Measurements from ENCODE around the gene TSR1.

DNA sequence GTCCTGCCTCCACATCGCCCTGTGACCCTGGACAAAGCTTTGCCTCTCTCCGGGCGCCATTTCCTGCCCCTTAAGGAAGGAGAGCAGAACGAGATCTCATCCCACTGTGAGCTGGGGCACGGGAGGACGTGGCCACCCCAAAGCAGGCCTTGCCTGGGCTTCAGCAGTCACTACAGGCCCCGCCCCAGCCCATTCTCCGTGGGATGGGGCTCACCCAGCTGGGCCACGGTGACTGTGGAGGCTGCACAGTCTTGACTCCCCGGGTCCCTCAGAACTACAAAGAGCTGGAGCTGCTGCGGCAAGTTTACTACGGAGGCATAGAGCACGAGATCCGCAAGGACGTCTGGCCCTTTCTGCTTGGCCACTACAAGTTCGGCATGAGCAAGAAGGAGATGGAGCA is 36.4 kb upstream of the TSR1 start:
- TF ChIP-seq, protein P1, sequence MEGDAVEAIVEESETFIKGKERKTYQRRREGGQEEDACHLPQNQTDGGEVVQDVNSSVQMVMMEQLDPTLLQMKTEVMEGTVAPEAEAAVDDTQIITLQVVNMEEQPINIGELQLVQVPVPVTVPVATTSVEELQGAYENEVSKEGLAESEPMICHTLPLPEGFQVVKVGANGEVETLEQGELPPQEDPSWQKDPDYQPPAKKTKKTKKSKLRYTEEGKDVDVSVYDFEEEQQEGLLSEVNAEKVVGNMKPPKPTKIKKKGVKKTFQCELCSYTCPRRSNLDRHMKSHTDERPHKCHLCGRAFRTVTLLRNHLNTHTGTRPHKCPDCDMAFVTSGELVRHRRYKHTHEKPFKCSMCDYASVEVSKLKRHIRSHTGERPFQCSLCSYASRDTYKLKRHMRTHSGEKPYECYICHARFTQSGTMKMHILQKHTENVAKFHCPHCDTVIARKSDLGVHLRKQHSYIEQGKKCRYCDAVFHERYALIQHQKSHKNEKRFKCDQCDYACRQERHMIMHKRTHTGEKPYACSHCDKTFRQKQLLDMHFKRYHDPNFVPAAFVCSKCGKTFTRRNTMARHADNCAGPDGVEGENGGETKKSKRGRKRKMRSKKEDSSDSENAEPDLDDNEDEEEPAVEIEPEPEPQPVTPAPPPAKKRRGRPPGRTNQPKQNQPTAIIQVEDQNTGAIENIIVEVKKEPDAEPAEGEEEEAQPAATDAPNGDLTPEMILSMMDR (conservative IDR thresholded peaks at IDR 0.05 in 1 of 2, IDR thresholded peaks at IDR 0.05 in 1 of 2; ENCODE audit: low read depth in 1 of 2, low read length in 2 of 2), result no peak
- TF ChIP-seq EZH2 (IDR thresholded peaks at IDR 0.05; ENCODE audit: low read length, missing control alignments), result no peak
